Measurements from ENCODE around the gene USP32.

- TF ChIP-seq POLR2A (IDR thresholded peaks at IDR 0.05; ENCODE audit: low read depth, low read length) (no peak), TAF1 (IDR thresholded peaks at IDR 0.05; ENCODE audit: borderline replicate concordance, low read depth, low read length) (no peak)
Measured at GRCh38 chr17:60354223-60354622, 37.7 kb downstream of the USP32 start.

Data from GM12892 (cell line).